Stimulated activated CD4-positive, alpha-beta T cell treated with anti-CD3 and anti-CD28 coated beads, Interleukin-15, amount 100 ng/mL, for 48 hours (primary cell): ENCODE data around the gene ENKD1.

Source experiments
- DNase-seq, 2 donors: peaks; one replicate each; pipeline ENCODE4 v3.0.0-alpha.2; 2020; ENCODE audit warnings: low read depth in 2 of 2

The ENKD1 gene

DNA sequence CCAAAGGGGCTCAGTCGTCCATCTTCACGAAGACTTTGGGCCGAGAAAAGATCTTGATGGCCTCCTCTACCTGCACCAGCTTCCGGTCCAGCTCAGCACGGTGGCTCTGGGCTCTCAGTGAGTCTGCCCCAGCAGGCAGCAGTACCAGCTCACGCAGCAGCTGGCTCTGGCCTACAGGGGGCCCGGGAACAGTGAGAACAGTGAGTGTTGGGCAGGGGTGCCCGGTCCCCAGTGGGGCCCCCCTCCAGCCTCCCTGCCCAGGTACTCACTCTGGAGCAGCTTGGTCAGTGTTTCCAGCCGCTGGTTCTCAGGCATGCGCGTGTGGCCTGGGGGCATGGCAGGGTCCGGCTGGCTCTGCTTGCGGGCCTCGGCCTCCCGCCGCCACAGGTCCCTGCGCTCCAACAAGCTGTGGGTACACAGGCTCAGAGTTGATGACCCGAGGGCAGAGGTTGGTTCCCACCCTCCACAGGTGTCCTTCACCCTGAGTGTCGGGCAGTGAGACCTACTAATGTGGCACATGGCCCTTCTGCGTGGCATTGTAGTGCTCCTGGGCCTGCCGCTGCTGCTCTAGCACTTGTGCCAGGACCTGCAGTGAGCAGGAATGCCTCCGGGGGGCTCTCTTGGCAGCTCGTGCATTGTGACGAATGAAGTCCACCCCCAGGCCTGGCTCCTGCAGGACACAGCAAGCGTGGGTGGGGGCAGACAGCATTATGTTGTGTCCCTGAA is 3.2 kb downstream of the ENKD1 start:
- no peak for DNase-seq

DNA sequence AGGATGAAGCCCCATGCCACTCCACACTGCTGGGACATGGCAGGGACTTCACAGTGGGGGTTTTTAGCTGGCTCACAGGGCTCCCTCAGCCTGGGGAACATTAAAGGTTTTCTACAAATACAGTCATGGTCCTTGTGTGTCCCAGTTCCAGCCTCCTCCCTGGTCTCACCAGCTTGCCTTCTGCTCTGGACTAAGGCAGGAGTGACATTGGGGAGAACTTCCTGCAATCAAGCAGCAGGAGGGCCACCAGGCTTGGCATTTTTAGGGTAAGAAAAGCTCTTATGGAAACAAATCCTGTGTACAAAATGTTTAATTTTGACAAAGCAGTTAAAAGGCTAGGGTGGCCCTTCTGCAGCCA is 3.9 kb downstream of the ENKD1 start:
- DNase-seq = no peak

- no peak for DNase-seq
These were observed 4.5 kb downstream of the ENKD1 start for GRCh38 chr16:67661886-67662652.

- DNase-seq = no peak
These were observed 5.3 kb downstream of the ENKD1 start for GRCh38 chr16:67661101-67661761.

GRCh38 chr16:67660564-67661028 is 6.0 kb downstream of the ENKD1 start, which contains the start of gene PARD6A:
Gene PARD6A, plus strand, starts transcription at chr16:67660960. Its CDS starts 79 bp downstream, at chr16:67661039.
- peak; percentile 95 to 97 for DNase-seq

DNA sequence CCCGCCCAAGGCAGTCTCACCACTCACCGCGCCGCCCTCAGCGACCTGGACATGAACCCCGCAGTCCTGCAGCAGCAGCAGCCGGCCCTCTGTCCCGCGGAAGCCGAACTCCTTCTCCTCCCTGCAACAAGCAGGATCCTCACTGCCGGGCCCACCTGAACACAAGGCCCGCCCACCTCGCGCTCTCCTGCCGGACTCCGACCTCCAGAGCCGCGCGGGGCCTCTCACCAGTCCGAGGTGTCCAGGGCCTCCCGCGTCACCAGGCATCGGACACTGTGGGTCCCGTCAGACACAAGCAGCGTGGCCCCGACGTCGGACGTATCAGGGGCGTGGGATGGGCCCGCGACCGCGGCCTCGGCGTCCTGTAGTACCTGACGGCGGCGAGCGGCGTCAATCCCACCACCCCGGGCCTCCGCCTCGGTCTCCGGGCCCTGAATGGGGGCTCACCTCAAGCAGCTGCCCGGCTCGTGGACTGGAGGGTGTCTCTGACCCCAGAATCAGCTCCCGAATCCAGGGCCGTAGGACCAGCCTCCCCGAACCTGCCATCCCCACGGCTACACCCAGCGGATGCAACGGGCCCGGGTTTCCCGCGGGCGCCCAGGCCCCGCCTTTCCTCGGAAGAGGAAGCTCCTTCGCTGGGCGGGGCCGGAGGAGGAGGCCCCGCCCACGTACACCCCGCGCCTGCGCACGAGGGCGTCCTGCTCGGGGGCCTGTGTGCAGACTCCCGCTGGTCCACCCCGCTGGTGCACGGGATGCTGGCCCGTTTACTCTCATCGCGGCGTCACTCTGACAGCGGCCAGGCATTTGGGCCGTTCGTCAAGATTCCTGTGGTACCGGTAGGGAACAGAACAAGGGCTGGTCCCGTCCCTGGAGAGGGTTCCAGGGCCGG is 6.6 kb downstream of the ENKD1 start, which contains the start of gene ACD:
TSS of gene ACD (minus strand) at position 586 of the 889 bp plus-strand sequence. CDS start at position 546, 40 bp downstream.
- peak; percentile 84 to 92 for DNase-seq

DNA sequence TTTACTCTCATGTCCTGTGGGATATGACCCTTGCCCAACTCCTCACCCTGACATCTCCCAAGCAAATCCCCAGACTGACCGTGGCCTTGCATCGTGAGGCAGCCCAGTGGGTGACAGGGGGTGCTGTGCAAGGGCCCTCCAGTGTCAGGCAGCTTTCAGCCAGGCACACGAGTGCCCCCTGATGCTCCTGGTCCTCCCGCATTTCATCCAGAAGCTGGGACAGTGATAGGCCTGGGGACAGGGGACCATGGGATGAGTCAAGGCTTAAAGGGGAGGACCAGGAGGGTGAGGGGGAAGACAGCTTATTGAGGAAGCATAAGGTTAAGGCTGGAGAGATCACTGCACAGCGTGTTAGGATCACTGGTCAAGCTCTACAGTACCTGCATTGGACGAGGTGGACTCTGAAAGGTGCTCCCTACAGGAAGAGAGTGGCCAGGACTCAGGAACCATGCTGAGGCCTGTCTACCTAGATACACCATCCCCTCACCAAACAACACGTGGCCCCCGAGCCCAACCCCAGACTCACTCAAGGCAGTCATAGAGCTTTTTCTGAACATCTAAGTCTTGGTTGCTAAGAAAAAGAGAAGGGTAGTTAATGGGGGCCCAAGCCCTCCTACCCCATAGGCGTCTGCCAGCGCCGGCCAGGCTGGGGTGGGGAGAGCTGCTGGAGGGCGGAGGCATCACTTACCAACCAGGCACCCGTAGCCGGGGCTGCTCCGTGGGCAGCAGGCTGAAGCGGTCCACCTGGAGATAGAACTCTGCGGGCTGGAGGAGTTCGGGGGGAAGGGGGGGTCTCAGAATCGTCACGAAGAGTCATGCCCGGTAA is 7.5 kb downstream of the ENKD1 start:
- no peak for DNase-seq

- DNase-seq = no peak
These were observed 8.6 kb downstream of the ENKD1 start for GRCh38 chr16:67657751-67658518.

DNA sequence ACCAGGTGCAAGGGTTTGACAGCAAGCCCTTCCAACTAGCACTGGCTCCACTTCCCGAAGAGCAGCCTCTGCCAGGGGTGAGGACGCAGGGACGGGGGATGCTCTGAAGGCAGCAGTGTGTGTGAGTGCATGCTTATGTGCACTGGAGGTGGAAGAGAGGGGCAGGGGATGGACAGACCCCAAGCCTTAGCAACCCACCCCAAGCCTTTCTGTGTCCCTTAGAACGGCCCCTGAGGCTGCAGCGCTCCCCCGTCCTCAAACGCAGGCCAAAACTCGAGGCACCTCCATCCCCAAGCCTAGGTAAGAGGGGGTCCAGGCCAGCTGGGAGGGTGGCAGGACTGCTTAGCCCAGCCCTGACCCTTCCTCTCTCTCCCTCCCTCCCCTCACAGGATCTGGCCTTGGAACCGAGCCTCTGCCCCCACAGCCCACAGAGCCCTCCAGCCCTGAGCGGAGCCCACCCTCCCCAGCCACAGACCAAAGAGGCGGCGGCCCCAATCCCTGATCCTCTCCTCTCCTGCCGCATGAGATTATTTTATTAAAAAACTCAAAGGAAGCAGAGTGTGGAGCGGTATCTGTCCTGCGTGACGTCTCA is 9.4 kb downstream of the ENKD1 start:
- no peak for DNase-seq

GRCh38 chr16:67656344-67657016 is 10.1 kb downstream of the ENKD1 start:
- no peak for DNase-seq

- no peak for DNase-seq
These were observed 11.2 kb downstream of the ENKD1 start for GRCh38 chr16:67655363-67655762.

DNA sequence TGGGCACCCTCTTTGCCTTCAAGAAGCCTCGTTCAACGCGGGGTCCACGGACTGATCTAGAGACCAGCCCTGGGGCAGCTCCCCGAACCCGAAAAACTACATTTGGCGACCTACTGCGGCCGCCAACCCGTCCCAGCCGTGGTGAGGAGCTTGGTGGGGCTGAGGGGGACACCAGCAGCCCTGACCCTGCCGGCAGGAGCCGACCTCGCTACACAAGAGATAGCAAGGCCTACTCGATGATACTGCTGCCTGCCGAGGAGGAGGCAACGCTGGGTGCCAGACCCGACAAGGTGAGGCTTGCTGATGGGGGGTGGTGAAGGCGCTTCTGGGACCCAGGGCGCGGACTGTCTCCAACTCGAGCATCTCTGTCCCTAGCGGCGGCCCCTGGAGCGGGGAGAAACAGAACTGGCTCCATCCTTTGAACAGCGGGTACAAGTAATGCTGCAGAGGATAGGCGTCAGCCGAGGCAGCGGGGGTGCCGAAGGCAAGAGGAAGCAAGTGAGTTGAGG is 12.1 kb downstream of the ENKD1 start:
- DNase-seq = no peak

GRCh38 chr16:67653789-67654402 is 12.7 kb downstream of the ENKD1 start:
- DNase-seq = no peak

- DNase-seq = no peak
These were observed 13.3 kb downstream of the ENKD1 start for GRCh38 chr16:67653128-67653788.

DNA sequence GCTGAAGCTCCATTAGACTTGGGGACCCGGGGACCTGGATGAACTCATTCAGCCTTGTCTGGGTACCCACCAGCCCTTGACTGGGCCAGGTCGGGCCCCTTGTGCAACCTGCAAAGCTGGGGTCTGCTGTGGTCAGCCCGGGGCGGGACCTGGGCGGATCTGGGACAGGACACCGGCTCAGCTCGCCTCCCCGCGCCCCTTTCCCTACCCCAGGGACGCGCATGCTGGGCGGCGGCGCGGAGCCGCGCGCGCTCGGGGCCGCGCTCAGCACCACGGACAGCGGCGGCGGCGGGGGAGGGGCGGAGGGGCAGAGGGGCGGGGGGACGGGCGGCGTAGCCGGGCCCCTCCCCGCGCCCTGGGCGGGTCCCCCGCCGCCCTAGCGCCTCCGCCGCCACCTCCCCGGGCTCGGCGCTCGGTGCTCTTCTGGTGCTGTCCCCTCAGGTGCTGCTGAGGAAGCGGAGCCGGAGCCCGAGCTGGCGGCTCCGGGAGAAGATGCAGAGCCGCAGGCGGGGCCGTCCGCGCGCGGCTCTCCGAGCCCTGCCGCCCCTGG is 13.9 kb downstream of the ENKD1 start:
- no peak for DNase-seq

DNA sequence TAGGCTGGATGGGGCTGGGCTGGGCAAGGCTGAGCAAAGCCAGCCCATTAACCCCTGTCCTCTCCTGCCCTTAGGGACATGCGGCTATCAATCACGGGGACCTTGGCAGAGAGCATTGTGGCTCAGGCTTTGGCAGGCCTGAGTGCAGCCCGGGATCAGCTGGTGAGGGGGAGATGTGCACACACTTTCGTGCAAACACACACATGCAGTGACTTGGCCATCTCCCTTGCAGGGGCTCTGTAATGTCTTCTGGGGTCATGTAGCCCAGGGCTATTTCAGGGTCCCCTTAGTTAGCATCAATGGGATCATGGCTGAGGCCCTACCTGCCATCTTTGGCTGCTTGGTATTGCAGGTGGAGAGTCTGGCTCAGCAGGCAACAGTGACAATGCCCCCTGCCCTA is 14.7 kb downstream of the ENKD1 start:
- no peak for DNase-seq

GRCh38 chr16:67651039-67651438 is 15.5 kb downstream of the ENKD1 start:
- no peak for DNase-seq
